ENCODE data around the gene DSG3.

DNA sequence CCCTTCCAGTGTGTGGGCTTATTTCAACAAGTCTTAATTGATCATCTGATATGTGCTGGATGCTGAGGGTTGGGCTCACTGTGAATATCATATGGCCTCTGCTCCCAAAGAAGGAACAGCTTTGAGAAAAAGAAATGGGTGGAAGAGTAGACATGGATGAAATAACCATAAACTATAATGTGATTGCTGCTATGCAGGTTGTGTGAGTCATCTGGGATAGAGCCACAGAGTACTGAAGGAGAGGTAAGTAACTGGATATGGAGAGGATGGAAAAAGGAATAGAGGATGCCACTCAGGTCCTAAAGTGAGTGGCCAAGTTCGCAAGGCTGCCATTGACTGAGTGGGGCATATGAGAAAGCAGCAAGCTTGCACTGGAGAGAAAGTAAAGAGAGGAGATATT lies 41.8 kb downstream of the DSG3 start:
- TF ChIP-seq, protein P1, sequence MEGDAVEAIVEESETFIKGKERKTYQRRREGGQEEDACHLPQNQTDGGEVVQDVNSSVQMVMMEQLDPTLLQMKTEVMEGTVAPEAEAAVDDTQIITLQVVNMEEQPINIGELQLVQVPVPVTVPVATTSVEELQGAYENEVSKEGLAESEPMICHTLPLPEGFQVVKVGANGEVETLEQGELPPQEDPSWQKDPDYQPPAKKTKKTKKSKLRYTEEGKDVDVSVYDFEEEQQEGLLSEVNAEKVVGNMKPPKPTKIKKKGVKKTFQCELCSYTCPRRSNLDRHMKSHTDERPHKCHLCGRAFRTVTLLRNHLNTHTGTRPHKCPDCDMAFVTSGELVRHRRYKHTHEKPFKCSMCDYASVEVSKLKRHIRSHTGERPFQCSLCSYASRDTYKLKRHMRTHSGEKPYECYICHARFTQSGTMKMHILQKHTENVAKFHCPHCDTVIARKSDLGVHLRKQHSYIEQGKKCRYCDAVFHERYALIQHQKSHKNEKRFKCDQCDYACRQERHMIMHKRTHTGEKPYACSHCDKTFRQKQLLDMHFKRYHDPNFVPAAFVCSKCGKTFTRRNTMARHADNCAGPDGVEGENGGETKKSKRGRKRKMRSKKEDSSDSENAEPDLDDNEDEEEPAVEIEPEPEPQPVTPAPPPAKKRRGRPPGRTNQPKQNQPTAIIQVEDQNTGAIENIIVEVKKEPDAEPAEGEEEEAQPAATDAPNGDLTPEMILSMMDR (conservative IDR thresholded peaks at IDR 0.05 in 1 of 2, IDR thresholded peaks at IDR 0.05 in 1 of 2; ENCODE audit: low read depth in 1 of 2, low read length in 2 of 2), result no peak
- TF ChIP-seq EZH2 (IDR thresholded peaks at IDR 0.05; ENCODE audit: low read length, missing control alignments), result no peak
